22Rv1 (cell line): Measurements from ENCODE around the gene TNS3.

ENCODE experiments used
- ZFX ChIP-seq: fragments of 450-650 bp; IDR thresholded peaks from 2 replicates; pipeline ENCODE4 v1.6.1; 2017; ENCODE audit warnings: antibody characterized with exemption, borderline replicate concordance
- TF ChIP-seq, protein P1 (sequence below): fragments of 450-650 bp; IDR thresholded peaks from 2 replicates; pipeline ENCODE4 v1.5.1; 2017; ENCODE audit warnings: mild to moderate bottlenecking

DNA sequence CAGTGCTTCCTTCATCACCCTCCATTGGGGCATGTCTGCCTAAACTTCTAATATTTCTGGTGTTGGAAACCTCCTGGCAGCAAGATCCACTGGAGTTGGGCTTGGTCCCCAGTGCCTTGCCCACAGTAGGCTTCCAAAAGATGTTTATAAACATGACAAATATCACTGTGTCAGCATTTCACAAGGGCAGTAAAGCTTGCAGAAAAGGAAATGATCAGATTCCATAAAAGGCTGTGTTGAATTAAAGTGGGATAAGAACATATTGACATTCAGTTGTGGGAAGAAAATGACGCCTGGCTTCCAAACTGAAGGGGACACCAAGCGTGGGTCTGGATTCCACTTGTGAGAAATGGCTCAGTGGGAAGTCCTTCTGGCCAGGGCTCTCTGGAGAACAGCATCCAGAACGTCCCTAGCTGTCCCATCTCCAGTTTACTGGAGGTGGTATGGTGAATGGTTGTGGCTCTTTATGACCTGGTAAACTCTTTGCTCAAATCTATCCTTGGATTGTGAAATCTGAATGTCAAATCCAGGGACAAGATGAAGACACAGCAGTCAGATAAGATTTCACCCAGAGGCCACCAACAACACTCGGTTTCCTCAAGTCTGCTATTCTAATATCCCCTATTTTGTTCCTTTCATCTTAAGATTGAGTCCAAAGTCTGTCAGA lies 287.2 kb downstream of the TNS3 start:
- TF ChIP-seq, protein P1, sequence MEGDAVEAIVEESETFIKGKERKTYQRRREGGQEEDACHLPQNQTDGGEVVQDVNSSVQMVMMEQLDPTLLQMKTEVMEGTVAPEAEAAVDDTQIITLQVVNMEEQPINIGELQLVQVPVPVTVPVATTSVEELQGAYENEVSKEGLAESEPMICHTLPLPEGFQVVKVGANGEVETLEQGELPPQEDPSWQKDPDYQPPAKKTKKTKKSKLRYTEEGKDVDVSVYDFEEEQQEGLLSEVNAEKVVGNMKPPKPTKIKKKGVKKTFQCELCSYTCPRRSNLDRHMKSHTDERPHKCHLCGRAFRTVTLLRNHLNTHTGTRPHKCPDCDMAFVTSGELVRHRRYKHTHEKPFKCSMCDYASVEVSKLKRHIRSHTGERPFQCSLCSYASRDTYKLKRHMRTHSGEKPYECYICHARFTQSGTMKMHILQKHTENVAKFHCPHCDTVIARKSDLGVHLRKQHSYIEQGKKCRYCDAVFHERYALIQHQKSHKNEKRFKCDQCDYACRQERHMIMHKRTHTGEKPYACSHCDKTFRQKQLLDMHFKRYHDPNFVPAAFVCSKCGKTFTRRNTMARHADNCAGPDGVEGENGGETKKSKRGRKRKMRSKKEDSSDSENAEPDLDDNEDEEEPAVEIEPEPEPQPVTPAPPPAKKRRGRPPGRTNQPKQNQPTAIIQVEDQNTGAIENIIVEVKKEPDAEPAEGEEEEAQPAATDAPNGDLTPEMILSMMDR, result no peak
- TF ChIP-seq ZFX, result no peak
